Left lung (tissue), 14 donors: Measurements from ENCODE around the gene TMEM89. TPM values are rescaled to one million over a fixed set of nuclear protein-coding genes. Genes with fewer than 3 reads are reported as not detected.

ENCODE experiments used
- ATAC-seq: fragments of 200-7000 bp; cut with Tn5 transposase; one replicate; pipeline ENCODE4 v1.9.1; 2020; ENCODE audit warnings: moderate library complexity
- DNase-seq, 4 donors: peaks; one replicate each; pipeline ENCODE4 v3.0.0-alpha.2; 2013 to 2020
- H3K27ac ChIP-seq, 2 donors: fragments of 200-600 bp; sonication (generic) in 1 of 2; one replicate each; pipeline versions ENCODE4 v1.5.0 to v1.8.0; 2020 to 2021
- H3K27me3 ChIP-seq, 2 donors: fragments of 200-600 bp; sonication (generic) in 1 of 2; one replicate each; pipeline versions ENCODE4 v1.5.0 to v1.8.0; 2020 to 2021
- H3K36me3 ChIP-seq, 2 donors: fragments of 200-600 bp; sonication (generic) in 1 of 2; one replicate each; pipeline versions ENCODE4 v1.5.0 to v1.8.0; 2020 to 2021
- H3K4me1 ChIP-seq, 2 donors: fragments of 200-600 bp; one replicate each; pipeline ENCODE4 v1.8.0; 2021
- H3K4me3 ChIP-seq, 2 donors: fragments of 200-600 bp; sonication (generic) in 1 of 2; one replicate each; pipeline versions ENCODE4 v1.5.0 to v1.8.0; 2020 to 2021; ENCODE audit warnings: mild to moderate bottlenecking in 1 of 2
- H3K9me3 ChIP-seq, 2 donors: fragments of 200-600 bp; sonication (generic) in 1 of 2; one replicate each; pipeline versions ENCODE4 v1.5.0 to v1.8.0; 2020 to 2021
- CTCF ChIP-seq, 2 donors: fragments of 200-600 bp; sonication (generic) in 1 of 2; IDR thresholded peaks; one replicate each; pipeline versions ENCODE4 v1.5.0 to v1.8.0; 2021; ENCODE audit warnings: antibody characterized with exemption in 2 of 2
- intact Hi-C, 2 donors: fragments of 100-400 bp; cut with DNase I; formaldehyde crosslinking; loops; one replicate each; pipeline versions ENCODE4 v1.11.2 to v1.14.2; 2022
- long read RNA-seq, 12 donors: library from polyadenylated mRNA in 2 of 12; unstranded in 2 of 12; transcript quantifications; one replicate each; pipeline ENCODE4 v2.0.0 and lab custom pipeline, GENCODE V29; 2019 to 2026
- polyA plus RNA-seq, 6 donors: library from polyadenylated mRNA; unstranded; fragments of 120-200 nt; gene quantifications; one replicate each; pipeline ENCODE4 v1.2.1, GENCODE V29; 2013; ENCODE audit not compliant: insufficient read length in 6 of 6
- total RNA-seq, 2 donors: library from RNA; stranded (reverse); fragmentation: NEBNext Ultra II Directional; extraction: Animal tissue kit (Norgen Biotek cat#: 25700); gene quantifications; one replicate each; pipeline ENCODE4 v1.2.1, GENCODE V29; 2021
- donor health status: DM: no; HTN: yes; CAD: no.
- donor health status: DM: no; HTN: no; CAD: no.

Gene TMEM89
- total RNA-seq (not detected), polyA plus RNA-seq (not detected)
- long read RNA-seq, donor 1, result 0 reads
- long read RNA-seq, donor 2, result 0 reads
- long read RNA-seq, donor 3, result 0 reads
- long read RNA-seq, donor 4, result 0 reads
- long read RNA-seq, donor 5, result 0 reads
- long read RNA-seq, donor 6, result 0 reads
- long read RNA-seq, donor 7, result 0 reads
- long read RNA-seq, donor 8, result 0 reads
- long read RNA-seq, donor 9, result 0 reads
- long read RNA-seq, donor 10, result 0 reads
- long read RNA-seq, donor 11, result 0 reads
- long read RNA-seq, donor 12, result 0 reads

GRCh38 chr3:48621461-48621869 is at the start of gene TMEM89:
TSS of gene TMEM89 (minus strand) at chr3:48621769. CDS start at chr3:48621756, 13 bp downstream.
- Histone ChIP-seq H3K27ac (no peak within 1 kb of the TSS), H3K9me3 (peaks cover 0 to 26% of the 10 kb centered on the region in 2 donors), H3K4me1 (peaks cover 0 to 7% of the 10 kb centered on the region in 2 donors), H3K36me3 (peaks cover 0 to 21% of the 10 kb centered on the region in 2 donors), H3K27me3 (no peaks in the 10 kb centered on the region), H3K4me3 (no peak within 1 kb of the TSS)
- intact Hi-C loops, result no loop called here
- DNase-seq (peak in 1 of 4 donors; percentile 66), ATAC-seq (no peak)
- TF ChIP-seq CTCF (IDR thresholded peaks at IDR 0.05), result no peak

GRCh38 chr3:48664929-48665328 is 43.4 kb upstream of the TMEM89 start:
- Histone ChIP-seq H3K27ac (no peak overlapping the region), H3K27me3 (peaks cover 17 to 43% of the 10 kb centered on the region in 2 donors), H3K4me3 (no peak overlapping the region), H3K4me1 (peaks cover 12 to 32% of the 10 kb centered on the region in 2 donors), H3K36me3 (no peaks in the 10 kb centered on the region), H3K9me3 (no peaks in the 10 kb centered on the region)
- no peak for TF ChIP-seq CTCF (IDR thresholded peaks at IDR 0.05)
- DNase-seq, result peak in 1 of 4 donors; percentile 4
- ATAC-seq, result no peak
- intact Hi-C loops, result no loop called here

GRCh38 chr3:48664313-48664644 is 42.7 kb upstream of the TMEM89 start:
- no peak for ATAC-seq
- Histone ChIP-seq H3K4me1 (peaks cover 12 to 32% of the 10 kb centered on the region in 2 donors), H3K4me3 (peak overlapping the region in 1 of 2 donors; percentile 58), H3K27ac (no peak overlapping the region), H3K36me3 (no peaks in the 10 kb centered on the region), H3K27me3 (peaks cover 17 to 48% of the 10 kb centered on the region in 2 donors), H3K9me3 (no peaks in the 10 kb centered on the region)
- intact Hi-C loops, result no loop called here
- no peak for TF ChIP-seq CTCF (IDR thresholded peaks at IDR 0.05)
- no peak for DNase-seq

- peak overlapping the region; percentile 35 to 58 for H3K4me3 ChIP-seq
- ATAC-seq, result peak; percentile 86
- H3K4me1 ChIP-seq, result peaks cover 12 to 32% of the 10 kb centered on the region in 2 donors
- no peaks in the 10 kb centered on the region for H3K36me3 ChIP-seq
- peaks cover 17 to 48% of the 10 kb centered on the region in 2 donors for H3K27me3 ChIP-seq
- peak; percentile 20 to 73 for TF ChIP-seq CTCF (IDR thresholded peaks at IDR 0.05)
- intact Hi-C loops, result no loop called here
- H3K9me3 ChIP-seq, result no peaks in the 10 kb centered on the region
- peak overlapping the region in 1 of 2 donors; percentile 53 for H3K27ac ChIP-seq
- DNase-seq, result peak; percentile 45 to 94 (median 89)
Observed at GRCh38 chr3:48663489-48664312, 42.1 kb upstream of the TMEM89 start.
